ENCODE data around the gene POC1A.
A peak's percentile ranks its signal among the peaks of the same experiment; 100 is the strongest.
"Not testable (repeated sequence)": the region's sequence is repeated elsewhere in the genome, so short reads cannot be mapped to it uniquely, and the experiment has no call there.

The POC1A gene

DNA sequence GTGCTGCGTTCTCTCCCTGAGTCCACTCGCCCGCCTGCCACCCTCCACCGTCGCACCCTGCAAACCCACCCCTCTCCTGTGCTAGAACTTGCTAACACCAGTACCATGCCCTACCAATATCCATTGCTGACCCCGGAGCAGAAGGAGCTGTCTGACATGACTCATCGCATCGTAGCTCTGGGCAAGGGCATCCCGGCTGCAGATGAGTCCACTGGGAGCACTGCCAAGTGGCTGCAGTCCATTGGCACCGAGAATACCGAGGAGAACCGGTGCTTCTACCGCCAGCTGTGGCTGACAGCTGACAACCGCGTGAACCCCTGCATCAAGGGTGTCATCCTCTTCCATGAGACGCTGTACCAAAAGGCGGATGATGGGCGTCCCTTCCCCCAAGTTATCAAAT, 38.8 kb upstream of the POC1A start:
- ATAC-seq (replicated peaks) = no peak
- Mint-ChIP-seq H3K9me3 (no peaks in the 10 kb centered on the region), H3K4me3 (no peak overlapping the region), H3K27ac (peak overlapping the region in 1 of 2 donors; percentile 60), H3K27me3 (no peaks in the 10 kb centered on the region), H3K36me3 (ENCODE audit: insufficient read depth) (peaks cover 4% of the 10 kb centered on the region), H3K4me1 (ENCODE audit: low read depth in 2 of 2) (peaks cover 5 to 12% of the 10 kb centered on the region in 2 donors)
- DNase-seq = no peak

DNA sequence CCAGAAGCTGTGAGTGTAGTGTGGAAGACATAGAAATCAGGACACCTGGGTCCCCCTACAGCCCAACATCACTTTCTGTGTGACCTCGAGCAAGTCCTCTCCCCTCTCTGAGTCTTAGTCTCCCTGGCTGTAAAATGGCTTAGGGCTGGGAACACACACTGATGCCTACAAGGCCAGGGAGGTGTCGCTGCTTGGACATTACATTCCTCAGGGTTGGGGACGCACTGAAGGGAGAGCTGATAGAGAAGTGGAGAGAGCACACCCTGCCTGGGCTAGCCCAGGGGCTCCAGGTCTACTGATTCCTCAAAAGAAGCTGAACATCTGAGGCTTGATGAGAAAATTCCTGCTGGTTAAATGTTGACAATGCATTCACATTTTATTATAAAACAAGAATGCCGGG, 37.4 kb upstream of the POC1A start:
- no peak overlapping the region for H3K4me3 Mint-ChIP-seq
- H3K36me3 Mint-ChIP-seq (ENCODE audit: insufficient read depth) = no peaks in the 10 kb centered on the region
- H3K9me3 Mint-ChIP-seq = no peaks in the 10 kb centered on the region
- DNase-seq = no peak
- no peak overlapping the region for H3K27ac Mint-ChIP-seq
- peaks cover 0 to 2% of the 10 kb centered on the region in 2 donors for H3K4me1 Mint-ChIP-seq (ENCODE audit: low read depth in 2 of 2)
- ATAC-seq (replicated peaks) = no peak
- H3K27me3 Mint-ChIP-seq = no peaks in the 10 kb centered on the region

DNA sequence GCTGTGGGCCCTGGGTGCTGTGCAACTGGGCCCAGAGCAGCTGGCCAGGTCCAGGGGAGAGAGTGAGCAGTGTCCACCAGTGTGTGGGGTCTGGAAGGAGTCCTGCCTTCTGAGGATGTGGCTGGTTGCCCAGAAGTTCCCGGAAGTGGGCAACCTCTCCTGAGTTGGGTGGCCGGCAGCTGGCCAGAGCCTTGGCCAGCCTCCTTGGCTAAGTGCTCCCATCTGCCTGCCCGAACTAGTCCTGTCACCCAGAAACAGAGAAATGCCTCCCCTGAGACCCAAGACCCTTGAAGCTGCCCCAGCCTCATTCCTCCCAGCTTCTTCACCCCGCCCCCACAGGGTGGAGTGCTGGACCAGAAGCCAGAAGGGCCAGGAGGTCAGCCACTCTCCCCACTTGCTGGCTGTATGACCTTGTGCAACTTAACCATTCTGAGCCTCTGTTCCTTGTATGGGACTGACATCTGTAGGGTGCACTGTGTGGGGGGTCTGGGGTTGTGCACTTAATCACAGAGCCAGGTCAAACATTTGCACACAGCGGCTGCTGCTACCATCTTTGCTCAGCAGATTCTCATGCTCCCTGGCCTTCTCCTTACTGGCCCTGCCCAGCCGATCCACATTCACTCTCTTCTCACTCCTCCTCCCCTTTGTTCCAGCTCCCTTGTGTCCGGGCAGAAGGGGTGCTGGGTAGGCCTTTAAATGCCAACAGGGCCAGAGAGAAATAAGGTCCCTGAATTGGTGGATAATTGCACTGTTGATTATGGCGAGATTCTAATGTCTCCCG, 36.3 kb upstream of the POC1A start:
- H3K27me3 Mint-ChIP-seq = no peaks in the 10 kb centered on the region
- no peak overlapping the region for H3K27ac Mint-ChIP-seq
- no peak overlapping the region for H3K4me3 Mint-ChIP-seq

DNA sequence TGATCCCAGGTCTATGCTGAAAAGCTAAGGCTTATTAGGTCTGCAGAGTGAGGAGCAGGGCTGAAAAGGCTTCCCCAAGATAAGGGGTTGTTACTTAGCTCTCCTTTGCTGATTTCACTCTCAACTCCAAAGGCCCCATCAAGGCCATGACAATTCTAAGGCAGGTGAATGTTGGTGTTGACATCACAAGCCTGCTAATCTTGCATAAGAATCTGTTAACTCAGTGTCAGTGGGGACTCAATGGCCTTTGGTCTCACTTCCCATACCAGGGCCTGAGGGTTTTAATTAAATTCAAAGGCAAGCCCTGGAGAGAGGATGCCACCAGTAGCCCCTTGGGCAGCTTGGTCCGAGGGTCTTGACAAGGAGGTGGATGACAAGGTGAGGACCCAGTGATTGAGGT, 34.3 kb upstream of the POC1A start:
- Mint-ChIP-seq H3K27me3 (no peaks in the 10 kb centered on the region), H3K27ac (no peak overlapping the region), H3K36me3 (ENCODE audit: insufficient read depth) (no peaks in the 10 kb centered on the region), H3K4me3 (no peak overlapping the region), H3K4me1 (ENCODE audit: low read depth in 2 of 2) (peaks cover 0 to 8% of the 10 kb centered on the region in 2 donors), H3K9me3 (no peaks in the 10 kb centered on the region)
- ATAC-seq (replicated peaks) (no peak), DNase-seq (no peak)

More for the DNA sequence above, 36.3 kb upstream of the POC1A start:
- Mint-ChIP-seq H3K4me1 (ENCODE audit: low read depth in 2 of 2) (peaks cover 0 to 4% of the 10 kb centered on the region in 2 donors), H3K36me3 (ENCODE audit: insufficient read depth) (no peaks in the 10 kb centered on the region), H3K9me3 (no peaks in the 10 kb centered on the region)
- no peak for DNase-seq
- ATAC-seq (replicated peaks) = no peak

DNA sequence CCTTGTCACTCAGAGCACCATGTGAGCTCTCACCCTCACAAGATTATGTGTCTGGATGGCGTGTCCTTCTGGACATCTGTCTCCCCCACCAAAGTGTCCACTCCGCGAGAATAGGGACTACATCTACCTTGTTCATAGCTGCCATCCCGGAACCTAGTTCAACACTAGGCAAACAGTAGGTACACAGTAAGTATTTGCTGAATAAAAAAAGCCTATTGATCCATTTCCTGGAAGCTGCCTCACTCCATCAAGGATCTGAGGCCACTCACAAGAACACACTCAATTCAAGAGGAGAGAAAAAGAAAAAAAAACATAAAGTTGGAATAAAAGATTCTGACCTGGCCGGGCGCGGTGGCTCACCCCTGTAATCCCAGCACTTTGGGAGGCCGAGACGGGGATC, 32.5 kb upstream of the POC1A start:
- H3K36me3 Mint-ChIP-seq (ENCODE audit: insufficient read depth) = peaks cover 4% of the 10 kb centered on the region
- no peak overlapping the region for H3K27ac Mint-ChIP-seq
- H3K4me1 Mint-ChIP-seq (ENCODE audit: low read depth in 2 of 2) = peaks cover 6 to 25% of the 10 kb centered on the region in 2 donors
- H3K27me3 Mint-ChIP-seq = no peaks in the 10 kb centered on the region
- H3K9me3 Mint-ChIP-seq = no peaks in the 10 kb centered on the region
- ATAC-seq (replicated peaks) (no peak), DNase-seq (no peak)
- H3K4me3 Mint-ChIP-seq = no peak overlapping the region

DNA sequence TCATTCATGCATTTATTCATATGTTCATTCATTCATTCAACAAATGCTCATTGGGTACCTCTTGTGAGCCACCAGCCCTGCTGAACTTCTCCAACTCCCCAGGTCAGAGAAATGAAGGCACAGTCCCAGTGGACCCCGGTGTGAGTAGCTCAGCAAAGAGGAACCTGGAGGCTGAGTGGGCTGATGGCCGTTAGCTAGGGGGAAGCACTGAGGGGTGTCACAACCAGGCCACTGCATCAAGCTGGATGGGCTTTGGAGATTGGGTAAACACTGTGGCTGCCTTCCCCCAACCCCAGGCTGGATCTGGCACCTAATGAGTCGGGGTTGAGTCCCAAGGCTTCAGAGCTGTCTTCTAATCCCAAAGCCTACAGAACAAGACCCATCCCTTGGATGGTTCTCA, 31.6 kb upstream of the POC1A start:
- DNase-seq (no peak), ATAC-seq (replicated peaks) (no peak)
- Mint-ChIP-seq H3K36me3 (ENCODE audit: insufficient read depth) (peaks cover 4% of the 10 kb centered on the region), H3K27me3 (no peaks in the 10 kb centered on the region), H3K4me3 (no peak overlapping the region), H3K9me3 (no peaks in the 10 kb centered on the region), H3K4me1 (ENCODE audit: low read depth in 2 of 2) (peaks cover 6 to 29% of the 10 kb centered on the region in 2 donors), H3K27ac (no peak overlapping the region)

DNA sequence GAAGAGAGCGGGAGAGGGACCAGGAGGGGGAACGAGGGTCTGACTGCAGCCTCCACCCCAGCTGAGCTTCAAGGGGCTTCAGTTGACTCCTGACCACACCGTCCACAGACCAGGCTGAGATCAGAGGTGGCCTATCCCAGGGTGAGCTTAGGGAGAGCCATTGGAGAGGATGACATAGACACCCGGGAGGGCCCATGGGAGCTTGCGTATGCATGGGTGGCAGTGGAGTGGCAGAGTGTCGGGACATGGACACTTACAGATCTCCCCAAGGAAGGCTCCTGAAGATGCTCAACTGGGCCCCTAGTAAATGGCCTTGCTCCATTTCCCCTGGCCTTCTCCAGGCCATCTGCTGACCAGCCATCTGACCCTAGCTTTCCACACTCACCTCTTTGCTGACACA, 31.1 kb upstream of the POC1A start:
- Mint-ChIP-seq H3K27ac (peak overlapping the region in 1 of 2 donors; percentile 89), H3K27me3 (no peaks in the 10 kb centered on the region)

DNA sequence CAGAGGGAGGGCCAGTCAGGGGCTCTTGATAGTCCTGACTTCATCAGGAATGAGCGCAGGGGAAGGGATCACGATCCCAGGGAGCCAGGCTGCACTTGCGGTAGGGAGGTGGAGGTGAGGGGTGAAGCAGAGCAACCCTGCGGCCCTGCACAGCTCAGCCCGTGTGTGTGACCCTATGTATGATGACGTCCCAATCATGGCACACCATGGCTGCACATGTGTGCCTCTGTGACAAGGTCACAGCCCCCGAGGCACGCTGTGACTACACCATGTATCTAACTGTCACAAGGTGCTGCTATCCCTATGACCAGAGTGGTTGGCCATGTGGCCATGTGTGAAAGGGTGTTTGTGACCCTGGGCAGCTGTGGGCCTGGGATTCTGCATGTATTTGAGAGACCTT, 30.5 kb upstream of the POC1A start:
- Mint-ChIP-seq H3K9me3 (no peaks in the 10 kb centered on the region), H3K4me3 (no peak overlapping the region), H3K27me3 (no peaks in the 10 kb centered on the region), H3K27ac (peak overlapping the region; percentile 38 to 89), H3K36me3 (ENCODE audit: insufficient read depth) (peaks cover 4% of the 10 kb centered on the region), H3K4me1 (ENCODE audit: low read depth in 2 of 2) (peaks cover 6 to 28% of the 10 kb centered on the region in 2 donors)
- ATAC-seq (replicated peaks) (no peak), DNase-seq (no peak)

More for the DNA sequence above, 31.1 kb upstream of the POC1A start:
- H3K4me3 Mint-ChIP-seq = no peak overlapping the region
- H3K9me3 Mint-ChIP-seq = no peaks in the 10 kb centered on the region
- H3K4me1 Mint-ChIP-seq (ENCODE audit: low read depth in 2 of 2) = peaks cover 6 to 28% of the 10 kb centered on the region in 2 donors
- peaks cover 4% of the 10 kb centered on the region for H3K36me3 Mint-ChIP-seq (ENCODE audit: insufficient read depth)
- ATAC-seq (replicated peaks) = no peak
- DNase-seq = no peak

DNA sequence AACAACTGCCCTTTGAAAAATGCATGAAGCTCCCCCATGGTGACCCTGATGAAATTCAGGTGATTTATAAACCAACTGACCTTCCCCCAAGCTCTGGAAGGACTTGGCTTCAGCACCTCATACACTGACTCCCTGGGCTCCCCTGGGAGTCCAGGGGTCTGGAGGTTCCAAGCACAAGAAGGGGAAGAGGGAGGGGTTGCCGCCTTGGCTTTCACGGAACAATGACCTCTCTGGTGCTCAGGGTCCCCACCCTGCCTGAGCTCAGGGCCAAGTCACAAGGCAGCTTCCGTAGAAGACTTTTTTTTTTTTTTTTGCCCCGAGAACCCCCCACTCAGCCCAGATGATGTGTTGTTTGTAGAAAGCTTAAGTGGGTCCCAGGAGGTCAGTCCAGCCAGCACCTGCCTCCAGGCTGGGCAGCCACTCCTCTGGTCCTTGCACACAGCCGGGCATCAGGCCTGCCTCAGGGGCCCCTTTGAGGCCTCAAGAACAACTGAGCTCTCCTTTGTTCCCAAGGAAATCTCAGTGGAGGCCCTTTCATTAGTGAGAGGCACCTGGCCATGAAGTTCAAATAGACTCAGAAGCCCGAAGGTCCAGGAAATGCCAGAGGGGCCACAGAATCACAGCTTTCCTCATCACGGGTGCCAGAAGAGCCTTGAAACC, 29.7 kb upstream of the POC1A start:
- Mint-ChIP-seq H3K4me1 (ENCODE audit: low read depth in 2 of 2) (peaks cover 6 to 28% of the 10 kb centered on the region in 2 donors), H3K27ac (peak overlapping the region; percentile 38 to 89), H3K9me3 (no peaks in the 10 kb centered on the region), H3K36me3 (ENCODE audit: insufficient read depth) (peaks cover 4% of the 10 kb centered on the region), H3K4me3 (no peak overlapping the region), H3K27me3 (no peaks in the 10 kb centered on the region)
- DNase-seq = no peak
- no peak for ATAC-seq (replicated peaks)

DNA sequence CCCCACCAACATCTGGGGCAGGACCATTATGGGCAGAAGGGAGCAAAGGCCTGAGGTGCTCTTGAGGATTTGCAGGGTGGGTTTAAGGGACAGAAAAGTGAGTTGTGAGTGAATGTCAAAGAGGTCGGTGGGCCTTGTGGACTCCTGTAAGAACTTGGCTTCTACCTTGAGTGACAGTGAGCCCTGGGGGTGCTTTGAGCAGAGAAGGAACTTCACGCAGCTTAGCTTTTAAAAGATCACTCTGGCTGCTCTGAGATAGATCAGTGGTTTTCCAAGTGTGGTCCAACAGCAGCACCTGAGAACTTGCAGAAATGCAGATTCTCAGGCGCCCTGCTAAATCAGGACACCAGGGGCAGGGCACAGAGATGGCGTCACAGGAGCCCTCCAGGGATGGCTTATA, 28.5 kb upstream of the POC1A start:
- Mint-ChIP-seq H3K27me3 (no peaks in the 10 kb centered on the region), H3K4me3 (peak overlapping the region in 1 of 2 donors; percentile 67), H3K4me1 (ENCODE audit: low read depth in 2 of 2) (peaks cover 6 to 31% of the 10 kb centered on the region in 2 donors), H3K36me3 (ENCODE audit: insufficient read depth) (peaks cover 4% of the 10 kb centered on the region), H3K27ac (peak overlapping the region; percentile 82 to 89), H3K9me3 (no peaks in the 10 kb centered on the region)
- ATAC-seq (replicated peaks) (no peak), DNase-seq (no peak)

DNA sequence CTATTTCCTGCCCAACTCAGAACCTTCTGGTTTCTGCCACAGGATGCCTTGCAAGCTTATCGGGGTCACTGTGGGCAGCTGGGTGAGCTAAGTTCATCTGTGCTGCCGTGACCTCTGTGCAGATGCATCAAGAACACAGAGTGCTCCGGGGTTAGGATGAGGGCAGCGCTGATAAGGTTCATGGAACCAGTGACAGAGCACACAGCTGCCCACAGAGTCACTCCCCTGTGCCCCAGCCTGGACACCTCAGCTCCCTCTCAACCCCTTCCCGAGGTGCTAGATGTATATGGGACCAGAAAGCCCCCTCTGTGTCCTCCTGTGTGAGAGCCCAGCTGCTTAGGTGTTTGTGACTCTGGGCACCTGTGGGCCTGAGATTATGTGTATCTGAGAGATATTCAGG, 28.0 kb upstream of the POC1A start:
- H3K36me3 Mint-ChIP-seq (ENCODE audit: insufficient read depth) = peaks cover 4% of the 10 kb centered on the region
- peak overlapping the region; percentile 82 to 89 for H3K27ac Mint-ChIP-seq
- H3K9me3 Mint-ChIP-seq = no peaks in the 10 kb centered on the region
- H3K4me3 Mint-ChIP-seq = peak overlapping the region in 1 of 2 donors; percentile 67
- H3K4me1 Mint-ChIP-seq (ENCODE audit: low read depth in 2 of 2) = peaks cover 6 to 31% of the 10 kb centered on the region in 2 donors
- no peaks in the 10 kb centered on the region for H3K27me3 Mint-ChIP-seq
- peak in 2 of 3 experiments; percentile 27 to 37 for DNase-seq
- ATAC-seq (replicated peaks) = peak; percentile 94

DNA sequence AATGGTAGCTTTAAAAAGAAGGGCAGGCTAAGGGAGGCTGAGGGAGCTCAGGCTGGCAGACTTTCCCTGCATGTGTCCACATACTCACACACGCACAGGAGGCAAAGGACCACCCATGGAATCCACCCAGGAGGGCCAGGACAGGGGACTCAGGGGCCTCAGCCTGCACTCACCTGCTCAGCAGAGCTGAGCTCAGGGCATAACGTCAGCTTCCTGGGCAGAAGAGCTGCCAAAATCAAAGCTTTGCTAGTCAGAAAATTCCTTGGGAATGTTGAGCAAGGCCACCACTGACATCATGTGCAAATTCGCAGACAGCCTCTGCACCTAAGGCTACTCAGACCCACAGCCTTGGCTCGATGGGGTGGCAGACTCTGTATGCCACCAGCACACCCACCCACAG, 27.3 kb upstream of the POC1A start:
- peak overlapping the region in 1 of 2 donors; percentile 67 for H3K4me3 Mint-ChIP-seq
- peaks cover 4% of the 10 kb centered on the region for H3K36me3 Mint-ChIP-seq (ENCODE audit: insufficient read depth)
- H3K4me1 Mint-ChIP-seq (ENCODE audit: low read depth in 2 of 2) = peaks cover 6 to 29% of the 10 kb centered on the region in 2 donors
- peak overlapping the region in 1 of 2 donors; percentile 89 for H3K27ac Mint-ChIP-seq
- no peaks in the 10 kb centered on the region for H3K9me3 Mint-ChIP-seq
- no peaks in the 10 kb centered on the region for H3K27me3 Mint-ChIP-seq
- no peak for DNase-seq
- ATAC-seq (replicated peaks) = no peak

DNA sequence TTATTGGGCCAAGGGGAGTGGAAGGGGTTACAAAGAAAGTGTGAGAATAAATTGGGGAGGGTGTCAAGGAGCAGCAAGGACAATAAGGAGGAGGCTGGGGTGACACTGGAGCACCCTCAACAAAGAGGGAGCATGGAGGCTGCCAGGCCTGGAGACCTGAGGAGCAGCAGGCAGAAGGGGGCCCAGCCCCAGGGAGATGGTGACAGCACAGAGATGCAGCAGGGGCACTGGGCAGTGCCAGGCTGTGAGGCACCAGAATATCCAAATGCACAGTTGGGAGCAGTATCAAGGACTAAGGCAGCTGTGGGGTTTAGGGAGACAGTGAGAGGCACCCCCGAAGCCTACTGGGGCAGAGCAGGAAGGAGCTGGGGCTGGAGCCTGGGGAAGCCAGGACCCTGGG, 24.3 kb upstream of the POC1A start:
- Mint-ChIP-seq H3K4me1 (ENCODE audit: low read depth in 2 of 2) (peaks cover 6 to 32% of the 10 kb centered on the region in 2 donors), H3K4me3 (no peak overlapping the region), H3K27me3 (no peaks in the 10 kb centered on the region), H3K9me3 (no peaks in the 10 kb centered on the region), H3K27ac (peak overlapping the region in 1 of 2 donors; percentile 57), H3K36me3 (ENCODE audit: insufficient read depth) (peaks cover 4% of the 10 kb centered on the region)
- ATAC-seq (replicated peaks) (no peak), DNase-seq (no peak)

DNA sequence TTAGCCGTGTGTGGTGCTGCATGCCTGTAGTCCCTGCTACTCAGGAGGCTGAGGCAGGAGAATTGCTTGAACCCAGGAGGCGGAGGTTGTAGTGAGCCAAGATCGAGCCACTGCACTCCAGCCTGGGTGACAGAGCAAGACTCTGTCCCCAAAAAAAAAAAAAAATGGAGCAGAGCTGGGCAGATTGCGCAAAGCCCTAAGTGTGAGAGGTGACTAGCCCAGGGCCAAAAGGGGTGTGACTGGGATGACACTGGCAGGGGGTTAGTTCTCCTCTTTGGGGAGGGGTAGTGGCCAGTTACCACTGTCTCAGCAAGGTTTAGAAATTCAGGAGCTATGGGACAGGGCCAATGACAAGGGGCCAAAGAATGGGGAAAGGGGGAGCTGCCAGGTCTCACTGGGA, 23.9 kb upstream of the POC1A start:
- H3K4me3 Mint-ChIP-seq; H3K36me3 Mint-ChIP-seq (ENCODE audit: insufficient read depth); ATAC-seq (replicated peaks); DNase-seq; H3K27me3 Mint-ChIP-seq; H3K9me3 Mint-ChIP-seq: not testable (repeated sequence)
- Mint-ChIP-seq H3K4me1 (ENCODE audit: low read depth in 2 of 2) (peaks cover 6 to 28% of the 10 kb centered on the region in 2 donors), H3K27ac (peak overlapping the region in 1 of 2 donors; percentile 57)
